ENCODE measurements around the gene COL17A1. TPM values are rescaled to one million over a fixed set of nuclear protein-coding genes. Genes with fewer than 3 reads are reported as not detected.

The COL17A1 gene
- total RNA-seq, 1 experiment from 2014 or later: 3.5 TPM

GRCh38 chr10:104121485-104122224 is 36.0 kb upstream of the COL17A1 start, which contains the start of gene SFR1:
Gene SFR1 (plus strand): TSS chr10:104122171. CDS start chr10:104122184, 13 bp downstream.
- no TSS peak for BruUV-seq (replicated peaks)
- H4K20me1 ChIP-seq (ENCODE audit: insufficient read depth): no peaks in the 10 kb centered on the region
- POLR2A ChIA-PET: interaction anchor here (0.6 to 2.7 kb wide), 23 partner anchors 10 to 617 kb away, joined by 3 to 18 read pairs (median 4); partner anchors contain the start of gene CFAP58
- TF ChIP-seq CBX3 (IDR thresholded peaks at IDR 0.05; ENCODE audit: low read depth) (no peak), ELF1 (IDR thresholded peaks at IDR 0.05; ENCODE audit: borderline replicate concordance, low read depth) (no peak), POLR2A (IDR thresholded peaks at IDR 0.05; ENCODE audit: borderline replicate concordance, extremely low read depth, insufficient read depth, insufficient read length) (peak; percentile 71), EGR1 (IDR thresholded peaks at IDR 0.05; ENCODE audit: low read depth) (no peak), POLR2AphosphoS5 (IDR thresholded peaks at IDR 0.05; ENCODE audit: low read depth, low read length) (peak; percentile 99), YY1 (IDR thresholded peaks at IDR 0.05; ENCODE audit: extremely low read depth, insufficient replicate concordance, low read depth, low read length) (peak; percentile 92), CTCF (IDR thresholded peaks at IDR 0.05 in 2 of 3, conservative IDR thresholded peaks at IDR 0.05 in 1 of 3; ENCODE audit: borderline replicate concordance in 1 of 3, insufficient read depth in 1 of 3, low read depth in 2 of 3, low read length in 2 of 3) (peak in 2 of 3 experiments; percentile 59 to 74; a peak in 4 of 6 replicates), ZBTB33 (IDR thresholded peaks at IDR 0.05; ENCODE audit: extremely low read depth, insufficient replicate concordance, low read length) (peak; percentile 73), SIN3A (IDR thresholded peaks at IDR 0.05; ENCODE audit: low read depth) (no peak), TCF7L2 (IDR thresholded peaks at IDR 0.05; ENCODE audit: borderline replicate concordance, extremely low read depth, insufficient read depth, insufficient read length) (peak; percentile 55)
- H3K27ac ChIP-seq (ENCODE audit: low read depth, low read length): peak within 1 kb of the TSS; percentile 96
- intact Hi-C loops (cut with micrococcal nuclease): loop anchor here (1.0 to 5.0 kb wide), 5 partner anchors 41 to 409 kb away; partner anchors contain the start of genes CFAP58 and GSTO2
- CTCF ChIA-PET: interaction anchor here (0.8 to 4.5 kb wide), 27 partner anchors 10 to 234 kb away, joined by 3 to 37 read pairs (median 5); no protein-coding TSS in a partner anchor
- RAD21 ChIA-PET (ENCODE audit: low non-redundant PET in 1 of 2, low total read pairs in 2 of 2, uncharacterized antibody in 2 of 2, unreplicated experiment in 2 of 2): interaction anchor here in 1 of 2 experiments (0.7 to 1.4 kb wide), 2 partner anchors 231 to 234 kb away, joined by 3 read pairs; no protein-coding TSS in a partner anchor
- no peaks in the 10 kb centered on the region for H3K9me2 ChIP-seq (ENCODE audit: insufficient read depth)
- peaks cover 41 to 65% of the 10 kb centered on the region in 2 experiments for H3K4me1 ChIP-seq (ENCODE audit: control insufficient read depth in 1 of 2, insufficient read depth in 2 of 2, low read length in 2 of 2)
- peak within 1 kb of the TSS; percentile 83 to 86 for H3K4me3 ChIP-seq (replicated peaks in 1 of 2; ENCODE audit: low read depth in 1 of 2, low read length in 2 of 2)
- peaks cover 3 to 10% of the 10 kb centered on the region in 2 experiments; a peak in 2 of 4 replicates for H3K36me3 ChIP-seq (ENCODE audit: control insufficient read depth in 1 of 2, insufficient read depth in 2 of 2, low read length in 2 of 2)
- no peaks in the 10 kb centered on the region for H3K27me3 ChIP-seq (ENCODE audit: insufficient read depth, low read length)
- ATAC-seq: peak; percentile 85
- no peaks in the 10 kb centered on the region for H3K9me3 ChIP-seq (ENCODE audit: control insufficient read depth in 1 of 2, insufficient read depth in 1 of 2, low read depth in 1 of 2, low read length in 2 of 2)
- peak within 1 kb of the TSS; percentile 91 for H3K9ac ChIP-seq (ENCODE audit: low read length)
- DNase-seq (ENCODE audit: low read depth, low spot score): peak; percentile 99
- H3K4me2 ChIP-seq (ENCODE audit: low read length): peak within 1 kb of the TSS; percentile 89
- peaks cover 23% of the 10 kb centered on the region for H3K79me2 ChIP-seq (ENCODE audit: insufficient read depth, low read length)
- H2AFZ ChIP-seq (ENCODE audit: low read depth, low read length, poor library complexity, severe bottlenecking): no peak within 1 kb of the TSS
